ENCODE measurements around the gene DBT. TPM values are rescaled to one million over a fixed set of nuclear protein-coding genes. Genes with fewer than 3 reads are reported as not detected.

Gene DBT
- total RNA-seq, 2 donors from 2014 or later, result 15.5 to 20.3 TPM

DNA sequence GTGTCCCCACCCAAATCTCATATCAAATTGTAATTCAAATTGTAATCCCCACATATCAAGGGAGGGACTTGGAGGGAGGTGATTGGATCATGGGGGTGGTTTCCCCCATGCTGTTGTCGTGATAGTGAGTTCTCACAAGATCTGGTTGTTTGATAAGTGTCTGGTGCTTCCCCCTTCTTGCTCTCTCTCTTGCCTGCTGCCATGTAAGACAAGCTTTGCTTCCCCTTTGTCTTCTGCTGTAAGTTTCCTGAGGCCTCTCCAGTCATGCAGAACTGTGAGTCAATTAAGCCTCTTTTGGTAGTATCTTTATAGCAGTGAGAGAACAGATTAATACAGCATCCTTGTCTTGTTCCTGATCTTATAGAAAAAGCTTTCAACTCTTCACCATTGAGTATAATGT, 65.1 kb downstream of the DBT start:
- Histone ChIP-seq H3K4me1 (no peaks in the 10 kb centered on the region), H3K4me3 (no peak overlapping the region), H3K36me3 (no peaks in the 10 kb centered on the region), H3K9ac (ENCODE audit: low read depth in 2 of 2, low read length in 2 of 2) (no peak overlapping the region), H3K27me3 (no peaks in the 10 kb centered on the region), H3K9me3 (no peaks in the 10 kb centered on the region), H3K27ac (no peak overlapping the region)
- TF ChIP-seq, protein P1, sequence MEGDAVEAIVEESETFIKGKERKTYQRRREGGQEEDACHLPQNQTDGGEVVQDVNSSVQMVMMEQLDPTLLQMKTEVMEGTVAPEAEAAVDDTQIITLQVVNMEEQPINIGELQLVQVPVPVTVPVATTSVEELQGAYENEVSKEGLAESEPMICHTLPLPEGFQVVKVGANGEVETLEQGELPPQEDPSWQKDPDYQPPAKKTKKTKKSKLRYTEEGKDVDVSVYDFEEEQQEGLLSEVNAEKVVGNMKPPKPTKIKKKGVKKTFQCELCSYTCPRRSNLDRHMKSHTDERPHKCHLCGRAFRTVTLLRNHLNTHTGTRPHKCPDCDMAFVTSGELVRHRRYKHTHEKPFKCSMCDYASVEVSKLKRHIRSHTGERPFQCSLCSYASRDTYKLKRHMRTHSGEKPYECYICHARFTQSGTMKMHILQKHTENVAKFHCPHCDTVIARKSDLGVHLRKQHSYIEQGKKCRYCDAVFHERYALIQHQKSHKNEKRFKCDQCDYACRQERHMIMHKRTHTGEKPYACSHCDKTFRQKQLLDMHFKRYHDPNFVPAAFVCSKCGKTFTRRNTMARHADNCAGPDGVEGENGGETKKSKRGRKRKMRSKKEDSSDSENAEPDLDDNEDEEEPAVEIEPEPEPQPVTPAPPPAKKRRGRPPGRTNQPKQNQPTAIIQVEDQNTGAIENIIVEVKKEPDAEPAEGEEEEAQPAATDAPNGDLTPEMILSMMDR (IDR thresholded peaks at IDR 0.05), result no peak
- DNase-seq, result no peak
- intact Hi-C loops (cut with DNase I), result no loop called here

DNA sequence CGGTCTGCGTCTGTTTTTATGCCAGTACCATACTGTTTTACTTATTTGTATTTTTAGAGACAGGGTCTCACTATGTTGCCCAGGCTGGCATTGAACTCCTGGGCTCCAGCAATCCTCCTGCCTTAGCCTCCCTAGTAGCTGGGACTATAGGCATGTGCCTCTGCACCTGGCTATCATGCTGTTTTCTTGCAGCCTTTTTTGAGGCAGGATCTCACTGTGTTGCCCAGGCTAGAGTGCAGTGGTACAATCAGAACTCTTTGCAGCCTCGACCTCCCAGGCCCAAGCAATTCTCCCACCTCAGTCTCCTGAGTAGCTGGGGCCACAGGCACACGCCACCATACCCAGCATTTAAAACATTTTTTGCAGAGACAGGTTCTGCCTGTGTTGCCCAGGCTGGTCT, 66.3 kb downstream of the DBT start:
- TF ChIP-seq, protein P1 (IDR thresholded peaks at IDR 0.05), result no peak
- no peaks in the 10 kb centered on the region for H3K9me3 ChIP-seq
- no peaks in the 10 kb centered on the region for H3K27me3 ChIP-seq
- intact Hi-C loops (cut with DNase I), result no loop called here
- no peak overlapping the region for H3K27ac ChIP-seq
- H3K4me1 ChIP-seq, result no peaks in the 10 kb centered on the region
- H3K9ac ChIP-seq (ENCODE audit: low read depth in 2 of 2, low read length in 2 of 2), result no peak overlapping the region
- no peak overlapping the region for H3K4me3 ChIP-seq
- DNase-seq, result no peak
- H3K36me3 ChIP-seq, result no peaks in the 10 kb centered on the region

GRCh38 chr1:100178091-100178490, 71.5 kb downstream of the DBT start, which contains the start of gene LRRC39:
LRRC39 (minus strand) TSS chr1:100178256; CDS start chr1:100168516, 9,740 bp downstream.
- TF ChIP-seq, protein P1 (IDR thresholded peaks at IDR 0.05), result no peak
- H3K9me3 ChIP-seq, result no peaks in the 10 kb centered on the region
- no peak within 1 kb of the TSS for H3K9ac ChIP-seq (ENCODE audit: low read depth in 2 of 2, low read length in 2 of 2)
- H3K4me3 ChIP-seq, result no peak within 1 kb of the TSS
- H3K36me3 ChIP-seq, result no peaks in the 10 kb centered on the region
- intact Hi-C loops (cut with DNase I), result loop anchor here (5.0 kb wide), 1 partner anchor 49 kb away; no protein-coding TSS in a partner anchor
- no peaks in the 10 kb centered on the region for H3K27me3 ChIP-seq
- no peak within 1 kb of the TSS for H3K27ac ChIP-seq
- DNase-seq, result no peak
- H3K4me1 ChIP-seq, result no peaks in the 10 kb centered on the region

GRCh38 chr1:100177295-100178041, 72.2 kb downstream of the DBT start:
- Histone ChIP-seq H3K9me3 (no peaks in the 10 kb centered on the region), H3K27ac (no peak overlapping the region), H3K36me3 (no peaks in the 10 kb centered on the region), H3K9ac (ENCODE audit: low read depth in 2 of 2, low read length in 2 of 2) (no peak overlapping the region), H3K4me3 (no peak overlapping the region), H3K27me3 (no peaks in the 10 kb centered on the region), H3K4me1 (no peaks in the 10 kb centered on the region)
- no peak for DNase-seq
- TF ChIP-seq, protein P1 (IDR thresholded peaks at IDR 0.05), result no peak
- intact Hi-C loops (cut with DNase I), result loop anchor here (5.0 kb wide), 1 partner anchor 50 kb away; no protein-coding TSS in a partner anchor

DNA sequence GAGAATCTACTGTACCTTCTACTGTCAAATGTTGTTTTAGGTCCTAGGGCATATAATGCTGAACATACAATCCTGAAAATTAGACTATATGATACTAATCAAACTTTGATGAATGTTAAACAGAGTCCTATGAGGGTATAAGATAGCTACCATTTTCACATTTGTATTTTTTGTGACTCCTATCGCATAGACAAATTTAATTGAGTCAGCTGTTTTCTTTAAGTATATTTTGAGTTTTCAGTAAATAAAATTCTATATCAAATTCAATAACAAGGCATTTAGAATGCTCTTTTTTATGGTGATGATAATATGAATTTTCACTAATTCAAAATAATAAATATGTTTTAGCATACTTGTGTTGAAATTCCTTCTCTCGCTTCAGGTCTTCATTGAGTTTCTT, 81.6 kb downstream of the DBT start:
- no peak for DNase-seq
- H3K9ac ChIP-seq (ENCODE audit: low read depth in 2 of 2, low read length in 2 of 2), result no peak overlapping the region
- no peak overlapping the region for H3K27ac ChIP-seq
- H3K4me1 ChIP-seq, result no peaks in the 10 kb centered on the region
- TF ChIP-seq, protein P1 (IDR thresholded peaks at IDR 0.05), result no peak
- H3K27me3 ChIP-seq, result no peaks in the 10 kb centered on the region
- intact Hi-C loops (cut with DNase I), result no loop called here
- H3K36me3 ChIP-seq, result no peaks in the 10 kb centered on the region
- H3K4me3 ChIP-seq, result no peak overlapping the region
- no peaks in the 10 kb centered on the region for H3K9me3 ChIP-seq
